Inflammatory macrophage treated with lipopolysaccharide for 1 hour (primary cell): ENCODE data around the gene MAP1S.

Experiments used
- DNase-seq, 2 donors: peaks; one replicate each; pipeline ENCODE4 v3.0.0-alpha.2; 2020 to 2022

The MAP1S gene

GRCh38 chr19:17718947-17719711 is at the start of gene MAP1S:
MAP1S (plus strand) TSS chr19:17719480; CDS start chr19:17719503, 23 bp downstream.
- DNase-seq = peak; percentile 24 to 54

GRCh38 chr19:17671906-17672305 is 47.4 kb upstream of the MAP1S start:
- peak; percentile 10 to 58 for DNase-seq

- DNase-seq = no peak
Observed at GRCh38 chr19:17673937-17674799, 45.1 kb upstream of the MAP1S start.

- DNase-seq = no peak
Observed at GRCh38 chr19:17676295-17676694, 43.0 kb upstream of the MAP1S start.

GRCh38 chr19:17677002-17677401 is 42.3 kb upstream of the MAP1S start:
- no peak for DNase-seq

- no peak for DNase-seq
Observed at GRCh38 chr19:17678836-17679235, 40.4 kb upstream of the MAP1S start.

- no peak for DNase-seq
Observed at GRCh38 chr19:17679526-17680229, 39.6 kb upstream of the MAP1S start.

- DNase-seq = peak; percentile 77 to 81
Observed at GRCh38 chr19:17680230-17680722, 39.0 kb upstream of the MAP1S start.

- DNase-seq = peak; percentile 24 to 33
Observed at GRCh38 chr19:17681505-17682125, 37.7 kb upstream of the MAP1S start.

GRCh38 chr19:17682273-17682672 is 37.0 kb upstream of the MAP1S start:
- DNase-seq = no peak

GRCh38 chr19:17683078-17683477 is 36.2 kb upstream of the MAP1S start:
- no peak for DNase-seq

GRCh38 chr19:17684256-17684655 is 35.0 kb upstream of the MAP1S start:
- no peak for DNase-seq

- DNase-seq = no peak
Observed at GRCh38 chr19:17685451-17686022, 33.7 kb upstream of the MAP1S start.

GRCh38 chr19:17686023-17686521 is 33.2 kb upstream of the MAP1S start:
- DNase-seq = no peak

GRCh38 chr19:17686592-17687024 is 32.7 kb upstream of the MAP1S start:
- DNase-seq = no peak

GRCh38 chr19:17687141-17687856 is 32.0 kb upstream of the MAP1S start:
- no peak for DNase-seq

- DNase-seq = peak in 1 of 2 donors; percentile 28
Observed at GRCh38 chr19:17687857-17688784, 31.2 kb upstream of the MAP1S start, which contains the start of gene UNC13A. UNC13A (minus strand) TSS chr19:17688354; CDS start chr19:17688199, 155 bp downstream.

- DNase-seq = no peak
Observed at GRCh38 chr19:17688853-17689595, 30.3 kb upstream of the MAP1S start.

GRCh38 chr19:17692566-17692965 is 26.7 kb upstream of the MAP1S start:
- DNase-seq = no peak
